MM.1S (cell line): ENCODE data around the gene NAGA.

Experiments used
- DNase-seq: peaks from one replicate; pipeline ENCODE4 v3.0.0-alpha.2; 2015
- H2AFZ ChIP-seq: fragments of 300-600 bp; sonication (generic); 2 replicates; pipeline ENCODE4 v1.6.0; 2016; ENCODE audit warnings: antibody characterized with exemption, low read length
- H3F3A ChIP-seq: fragments of 300-600 bp; sonication (generic); 2 replicates; pipeline ENCODE4 v1.6.1; 2016; ENCODE audit warnings: mild to moderate bottlenecking, antibody characterized with exemption, low read length, moderate library complexity, mixed read lengths; ENCODE audit not compliant: insufficient read depth
- H3K27ac ChIP-seq: fragments of 300-600 bp; sonication (generic); 2 replicates; pipeline ENCODE4 v1.5.1; 2016; ENCODE audit warnings: mild to moderate bottlenecking, low read length
- H3K27me3 ChIP-seq: fragments of 300-600 bp; sonication (generic); replicated peaks from 2 replicates; pipeline ENCODE4 v1.6.0; 2016; ENCODE audit warnings: low read length; ENCODE audit not compliant: insufficient read depth
- H3K36me3 ChIP-seq: fragments of 300-600 bp; sonication (generic); replicated peaks from 2 replicates; pipeline ENCODE4 v1.6.1; 2016; ENCODE audit warnings: mild to moderate bottlenecking, low read length, mixed read lengths; ENCODE audit not compliant: insufficient read depth
- H3K4me1 ChIP-seq: fragments of 300-600 bp; sonication (generic); 2 replicates; pipeline ENCODE4 v1.6.1; 2016; ENCODE audit warnings: low read length, mixed read lengths
- H3K4me2 ChIP-seq: fragments of 300-600 bp; sonication (generic); 2 replicates; pipeline ENCODE4 v1.6.0; 2016; ENCODE audit warnings: low read depth, low read length
- H3K4me3 ChIP-seq: fragments of 300-600 bp; sonication (generic); 2 replicates; pipeline ENCODE4 v1.5.1; 2016; ENCODE audit warnings: low read length, mixed read lengths
- H3K79me2 ChIP-seq: fragments of 300-600 bp; sonication (generic); 2 replicates; pipeline ENCODE4 v1.6.1; 2016; ENCODE audit warnings: mixed run types, low read length, mixed read lengths
- H3K9ac ChIP-seq: fragments of 300-600 bp; sonication (generic); 2 replicates; pipeline ENCODE4 v1.6.1; 2016; ENCODE audit warnings: low read length, mixed read lengths
- H3K9me2 ChIP-seq: fragments of 300-600 bp; sonication (generic); replicated peaks from 2 replicates; pipeline ENCODE4 v1.6.1; 2016; ENCODE audit warnings: mild to moderate bottlenecking, low read length, mixed read lengths; ENCODE audit not compliant: insufficient read depth
- H3K9me3 ChIP-seq: fragments of 300-600 bp; sonication (generic); replicated peaks from 2 replicates; pipeline ENCODE4 v1.6.1; 2016; ENCODE audit warnings: mild to moderate bottlenecking, low read length, mixed read lengths; ENCODE audit not compliant: insufficient read depth
- H4K20me1 ChIP-seq: fragments of 300-600 bp; sonication (generic); 2 replicates; pipeline ENCODE4 v1.6.1; 2016; ENCODE audit warnings: mild to moderate bottlenecking, low read length, moderate library complexity, mixed read lengths; ENCODE audit not compliant: insufficient read depth
- EZH2 ChIP-seq: fragments of 300-600 bp; sonication (generic); optimal IDR thresholded peaks from 2 replicates; pipeline ENCODE3; 2017; ENCODE audit warnings: low read depth, mild to moderate bottlenecking, antibody characterized with exemption, low read length, mixed read lengths
- EZH2phosphoT487 ChIP-seq: fragments of 300-600 bp; sonication (generic); IDR thresholded peaks from 2 replicates; pipeline ENCODE4 v1.6.1; 2018; ENCODE audit warnings: antibody characterized with exemption, low read length
- TF ChIP-seq, protein P1 (sequence below): fragments of 300-600 bp; sonication (generic); IDR thresholded peaks from 2 replicates; pipeline ENCODE4 v1.5.1; 2016; ENCODE audit warnings: antibody characterized with exemption, low read length, mixed read lengths

Gene NAGA

DNA sequence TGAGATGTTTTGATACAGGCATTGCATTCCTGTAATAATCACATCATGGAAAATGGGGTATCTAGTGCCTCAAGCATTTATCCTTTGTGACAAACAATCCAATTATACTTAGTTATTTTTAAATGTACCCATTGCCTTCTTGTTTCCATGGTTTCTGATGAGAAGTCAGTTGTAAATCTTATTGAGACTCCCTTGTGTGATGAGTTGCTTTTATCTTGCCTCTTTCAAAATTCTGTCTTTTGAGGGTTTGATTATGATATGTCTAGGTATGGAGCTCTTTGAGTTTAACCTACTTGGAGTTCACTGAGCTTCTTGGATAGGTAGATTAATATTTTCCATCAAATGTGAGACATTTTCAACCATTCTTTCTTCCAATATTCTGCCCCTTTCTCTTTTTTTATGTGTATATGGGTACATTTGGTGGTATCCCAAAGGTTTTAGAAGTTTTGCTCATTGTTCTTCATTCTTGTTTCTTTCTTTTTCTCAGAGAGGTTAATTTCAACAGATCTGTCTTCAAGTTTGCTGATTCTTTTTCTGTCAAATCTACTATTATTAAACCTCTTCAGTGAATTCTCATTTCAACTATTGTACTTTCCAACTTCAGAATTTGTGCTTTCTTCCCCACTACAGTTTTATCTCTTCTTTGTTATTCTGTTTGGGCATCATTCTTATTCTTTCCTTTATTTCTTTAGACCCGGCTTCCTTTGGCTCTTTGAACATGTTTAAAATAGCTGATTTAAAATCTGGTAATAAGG lies 13.7 kb downstream of the NAGA start:
- DNase-seq, result no peak
- no peak overlapping the region for H3K4me2 ChIP-seq
- no peaks in the 10 kb centered on the region for H3K79me2 ChIP-seq
- no peaks in the 10 kb centered on the region for H3K4me1 ChIP-seq
- no peak overlapping the region for H3K27ac ChIP-seq
- no peaks in the 10 kb centered on the region for H3K36me3 ChIP-seq
- H3K4me3 ChIP-seq, result no peak overlapping the region
- no peaks in the 10 kb centered on the region for H3F3A ChIP-seq
- no peaks in the 10 kb centered on the region for H3K9me2 ChIP-seq
- no peak overlapping the region for H3K9ac ChIP-seq
- no peaks in the 10 kb centered on the region for H4K20me1 ChIP-seq
- H3K27me3 ChIP-seq, result no peaks in the 10 kb centered on the region
- no peak for TF ChIP-seq EZH2
- H2AFZ ChIP-seq, result no peak overlapping the region
- H3K9me3 ChIP-seq, result no peaks in the 10 kb centered on the region

DNA sequence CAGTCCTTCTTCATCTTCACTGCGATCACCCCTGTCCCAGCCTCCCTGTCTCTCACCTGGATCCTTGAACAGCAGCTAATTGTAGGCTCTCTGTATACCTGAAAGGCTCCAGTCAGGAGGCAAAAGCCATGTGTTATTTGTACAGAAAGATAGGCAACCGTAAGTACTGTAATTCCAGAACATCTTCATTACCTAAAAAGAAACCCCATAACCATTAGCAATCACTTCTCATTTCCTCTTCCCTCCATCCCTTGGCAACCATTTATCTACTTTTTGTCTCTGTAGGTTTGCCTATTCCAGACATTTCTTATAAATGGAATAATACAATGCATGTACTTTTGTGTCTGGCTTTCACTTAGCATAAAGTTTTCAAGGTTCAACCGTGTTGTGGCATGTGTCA lies 17.8 kb downstream of the NAGA start:
- TF ChIP-seq, protein P1, sequence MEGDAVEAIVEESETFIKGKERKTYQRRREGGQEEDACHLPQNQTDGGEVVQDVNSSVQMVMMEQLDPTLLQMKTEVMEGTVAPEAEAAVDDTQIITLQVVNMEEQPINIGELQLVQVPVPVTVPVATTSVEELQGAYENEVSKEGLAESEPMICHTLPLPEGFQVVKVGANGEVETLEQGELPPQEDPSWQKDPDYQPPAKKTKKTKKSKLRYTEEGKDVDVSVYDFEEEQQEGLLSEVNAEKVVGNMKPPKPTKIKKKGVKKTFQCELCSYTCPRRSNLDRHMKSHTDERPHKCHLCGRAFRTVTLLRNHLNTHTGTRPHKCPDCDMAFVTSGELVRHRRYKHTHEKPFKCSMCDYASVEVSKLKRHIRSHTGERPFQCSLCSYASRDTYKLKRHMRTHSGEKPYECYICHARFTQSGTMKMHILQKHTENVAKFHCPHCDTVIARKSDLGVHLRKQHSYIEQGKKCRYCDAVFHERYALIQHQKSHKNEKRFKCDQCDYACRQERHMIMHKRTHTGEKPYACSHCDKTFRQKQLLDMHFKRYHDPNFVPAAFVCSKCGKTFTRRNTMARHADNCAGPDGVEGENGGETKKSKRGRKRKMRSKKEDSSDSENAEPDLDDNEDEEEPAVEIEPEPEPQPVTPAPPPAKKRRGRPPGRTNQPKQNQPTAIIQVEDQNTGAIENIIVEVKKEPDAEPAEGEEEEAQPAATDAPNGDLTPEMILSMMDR, result no peak
- no peak for TF ChIP-seq EZH2
- no peak for TF ChIP-seq EZH2phosphoT487

DNA sequence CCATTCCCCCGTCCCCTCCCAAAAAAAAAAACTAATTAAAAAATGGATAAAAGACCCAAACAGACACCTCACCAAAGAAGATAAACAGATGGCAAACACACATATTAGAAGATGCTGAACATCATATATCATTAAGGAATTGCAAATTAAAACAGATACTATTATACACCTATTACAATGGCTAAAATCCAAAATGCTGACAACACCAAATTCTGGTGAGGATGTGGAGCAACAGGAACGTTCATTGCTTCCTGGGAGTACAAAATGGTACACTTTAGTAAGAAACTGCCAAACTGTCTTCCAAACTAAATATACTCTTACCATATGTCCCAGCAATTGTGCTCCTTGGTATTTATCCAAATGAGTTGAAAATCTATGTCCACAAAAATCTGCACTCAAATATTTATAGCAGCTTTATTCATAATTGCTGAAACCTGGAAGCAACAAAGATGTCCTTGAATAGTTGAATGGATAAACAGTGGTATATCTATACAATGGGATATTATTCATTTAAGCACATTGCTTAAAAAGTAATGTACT lies 19.9 kb downstream of the NAGA start:
- Histone ChIP-seq H3K9me3 (no peaks in the 10 kb centered on the region), H2AFZ (no peak overlapping the region), H3K4me3 (no peak overlapping the region), H3F3A (no peaks in the 10 kb centered on the region), H3K27me3 (no peaks in the 10 kb centered on the region), H3K4me1 (no peaks in the 10 kb centered on the region), H3K36me3 (no peaks in the 10 kb centered on the region), H4K20me1 (no peaks in the 10 kb centered on the region), H3K4me2 (no peak overlapping the region), H3K9me2 (no peaks in the 10 kb centered on the region), H3K79me2 (no peaks in the 10 kb centered on the region), H3K9ac (no peak overlapping the region), H3K27ac (no peak overlapping the region)
- TF ChIP-seq EZH2 (no peak), EZH2phosphoT487 (no peak)
- TF ChIP-seq, protein P1, result no peak
- DNase-seq, result no peak

More for the DNA sequence above, 17.8 kb downstream of the NAGA start:
- Histone ChIP-seq H3K4me2 (no peak overlapping the region), H3K4me3 (no peak overlapping the region), H3K79me2 (no peaks in the 10 kb centered on the region), H4K20me1 (no peaks in the 10 kb centered on the region), H2AFZ (no peak overlapping the region), H3K27ac (no peak overlapping the region), H3K36me3 (no peaks in the 10 kb centered on the region), H3K9me2 (no peaks in the 10 kb centered on the region), H3K9me3 (no peaks in the 10 kb centered on the region), H3K27me3 (no peaks in the 10 kb centered on the region), H3K9ac (no peak overlapping the region), H3F3A (no peaks in the 10 kb centered on the region), H3K4me1 (no peaks in the 10 kb centered on the region)
- no peak for DNase-seq

DNA sequence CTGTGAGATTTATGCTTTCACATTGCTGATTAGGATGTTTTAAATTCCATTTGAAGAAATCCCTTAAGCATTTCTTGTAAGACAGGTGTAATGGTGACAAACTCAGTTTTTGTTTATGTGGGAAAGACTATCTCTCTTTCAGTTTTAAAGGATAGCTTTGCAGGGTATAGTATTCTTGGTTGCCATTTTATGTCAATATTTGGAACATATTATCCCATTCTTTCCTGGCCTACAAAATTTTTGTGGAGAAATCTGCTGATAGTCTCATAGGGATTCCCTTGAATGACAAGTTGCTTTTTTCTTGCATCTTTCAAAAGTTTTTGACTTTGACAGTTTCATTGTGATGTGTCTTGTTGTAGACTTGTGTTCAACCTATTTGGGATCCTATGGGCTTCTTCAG lies 28.8 kb downstream of the NAGA start:
- H3K9me2 ChIP-seq, result no peaks in the 10 kb centered on the region
- H3K4me1 ChIP-seq, result no peaks in the 10 kb centered on the region
- H3K79me2 ChIP-seq, result no peaks in the 10 kb centered on the region
- no peaks in the 10 kb centered on the region for H3K36me3 ChIP-seq
- H3K27me3 ChIP-seq, result no peaks in the 10 kb centered on the region
- no peak for DNase-seq
- no peak overlapping the region for H3K4me3 ChIP-seq
- H4K20me1 ChIP-seq, result no peaks in the 10 kb centered on the region
- TF ChIP-seq, protein P1, result no peak
- TF ChIP-seq EZH2 (no peak), EZH2phosphoT487 (no peak)
- H3K9me3 ChIP-seq, result no peaks in the 10 kb centered on the region
- H2AFZ ChIP-seq, result no peak overlapping the region
- no peak overlapping the region for H3K27ac ChIP-seq
- no peak overlapping the region for H3K4me2 ChIP-seq
- H3K9ac ChIP-seq, result no peak overlapping the region
- H3F3A ChIP-seq, result no peaks in the 10 kb centered on the region
